IPS-15b (cell line): ENCODE data around the gene PJA2.
"Not testable (repeated sequence)": the region's sequence is repeated elsewhere in the genome, so short reads cannot be mapped to it uniquely, and the experiment has no call there.

Experiments used
- H3K27me3 ChIP-seq: one replicate; pipeline ENCODE4 v1.6.1; 2013; ENCODE audit warnings: low read length; ENCODE audit not compliant: control insufficient read depth, insufficient read depth
- H3K36me3 ChIP-seq: one replicate; pipeline ENCODE4 v1.6.1; 2013; ENCODE audit warnings: low read length; ENCODE audit not compliant: control insufficient read depth, insufficient read depth
- H3K4me1 ChIP-seq: one replicate; pipeline ENCODE4 v1.6.1; 2013; ENCODE audit warnings: mild to moderate bottlenecking, low read length; ENCODE audit not compliant: control insufficient read depth, insufficient read depth
- H3K4me3 ChIP-seq: one replicate; pipeline ENCODE4 v1.5.1; 2013; ENCODE audit warnings: low read depth, low read length
- H3K9ac ChIP-seq: one replicate; pipeline ENCODE4 v1.6.1; 2013; ENCODE audit warnings: low read depth, mild to moderate bottlenecking, low read length
- H3K9me3 ChIP-seq: one replicate; pipeline ENCODE4 v1.6.1; 2013; ENCODE audit warnings: mild to moderate bottlenecking, low read length; ENCODE audit not compliant: control insufficient read depth, insufficient read depth

The PJA2 gene

GRCh38 chr5:109421956-109422355 lies 12.2 kb upstream of the PJA2 start:
- Histone ChIP-seq H3K4me1 (no peaks in the 10 kb centered on the region), H3K9ac (no peak overlapping the region), H3K4me3 (no peak overlapping the region), H3K9me3 (no peaks in the 10 kb centered on the region), H3K27me3 (no peaks in the 10 kb centered on the region), H3K36me3 (no peaks in the 10 kb centered on the region)

GRCh38 chr5:109418712-109419352 lies 9.1 kb upstream of the PJA2 start:
- no peak overlapping the region for H3K4me3 ChIP-seq
- no peaks in the 10 kb centered on the region for H3K27me3 ChIP-seq
- no peaks in the 10 kb centered on the region for H3K9me3 ChIP-seq
- H3K36me3 ChIP-seq, result no peaks in the 10 kb centered on the region
- H3K9ac ChIP-seq, result no peak overlapping the region
- no peaks in the 10 kb centered on the region for H3K4me1 ChIP-seq

DNA sequence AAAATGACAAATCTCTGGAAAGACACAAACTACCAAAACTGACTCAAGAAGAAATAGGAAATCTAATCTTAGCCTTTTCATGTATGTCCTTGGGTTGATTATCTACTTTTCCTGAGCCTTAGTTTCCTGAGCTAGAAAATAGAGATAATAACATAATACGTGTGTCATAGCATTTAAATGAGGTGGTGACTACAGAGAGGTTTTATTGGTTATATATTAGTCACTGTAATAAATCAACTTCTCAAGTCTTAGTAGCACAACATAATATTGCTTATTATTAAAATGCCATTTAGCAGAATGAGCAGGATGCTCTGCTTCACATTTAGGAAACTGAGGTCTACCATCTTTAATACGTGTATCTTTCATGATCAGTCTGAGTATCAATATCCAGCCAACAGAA lies 7.1 kb upstream of the PJA2 start:
- Histone ChIP-seq H3K27me3 (no peaks in the 10 kb centered on the region), H3K9ac (no peak overlapping the region), H3K4me1 (peaks cover 9% of the 10 kb centered on the region), H3K4me3 (no peak overlapping the region), H3K36me3 (no peaks in the 10 kb centered on the region), H3K9me3 (no peaks in the 10 kb centered on the region)

GRCh38 chr5:109413921-109414461 lies 4.2 kb upstream of the PJA2 start:
- H3K27me3 ChIP-seq, H3K36me3 ChIP-seq, H3K9ac ChIP-seq, H3K9me3 ChIP-seq, H3K4me3 ChIP-seq: not testable (repeated sequence)
- H3K4me1 ChIP-seq, result peaks cover 13% of the 10 kb centered on the region

DNA sequence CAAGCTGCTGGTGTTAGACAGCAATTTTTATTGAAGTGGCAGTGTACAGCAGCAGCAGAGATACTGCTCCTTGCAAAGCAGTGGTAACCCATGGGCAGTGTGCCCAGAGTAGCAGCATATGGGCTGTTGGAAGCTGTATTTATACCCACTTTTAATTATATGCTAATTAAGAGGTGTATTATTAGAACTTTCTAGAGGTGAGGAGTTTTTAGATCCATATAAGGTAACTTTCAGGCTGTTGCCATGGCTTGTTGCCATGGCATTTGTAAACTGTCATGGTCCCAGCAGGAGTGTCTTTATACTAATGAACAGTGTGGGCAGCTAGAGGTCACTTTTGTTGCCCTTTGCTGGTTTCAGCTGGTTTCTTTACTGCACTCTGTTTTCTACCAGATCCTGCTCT lies 3.7 kb upstream of the PJA2 start:
- Histone ChIP-seq H3K9ac (no peak overlapping the region), H3K4me1 (peaks cover 13% of the 10 kb centered on the region), H3K27me3 (no peaks in the 10 kb centered on the region), H3K9me3 (no peaks in the 10 kb centered on the region), H3K36me3 (no peaks in the 10 kb centered on the region), H3K4me3 (no peak overlapping the region)

DNA sequence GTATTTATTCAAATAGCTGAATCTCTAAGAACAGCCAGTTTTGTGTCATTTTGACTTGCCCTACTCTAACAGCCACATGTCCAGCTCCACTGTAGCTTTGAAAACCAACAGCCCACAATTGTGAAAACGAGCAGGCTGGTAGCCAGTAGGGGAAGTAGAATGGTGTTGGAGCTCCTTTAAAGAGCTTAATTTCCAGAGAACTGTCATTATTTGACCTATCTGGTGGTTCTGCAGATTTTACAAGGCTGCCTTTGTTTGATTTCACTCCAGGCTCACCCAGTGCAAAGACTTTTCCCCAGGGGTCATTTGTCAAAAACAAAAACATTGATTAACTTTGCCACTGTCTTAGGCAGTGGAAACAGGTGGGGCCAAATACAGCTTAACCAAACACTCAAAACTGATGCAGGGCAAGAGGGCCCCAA lies 3.2 kb upstream of the PJA2 start:
- Histone ChIP-seq H3K4me3 (no peak overlapping the region), H3K4me1 (peaks cover 13% of the 10 kb centered on the region), H3K36me3 (no peaks in the 10 kb centered on the region), H3K27me3 (no peaks in the 10 kb centered on the region), H3K9ac (no peak overlapping the region), H3K9me3 (no peaks in the 10 kb centered on the region)

GRCh38 chr5:109411627-109412026 lies 1.9 kb upstream of the PJA2 start:
- Histone ChIP-seq H3K27me3 (no peaks in the 10 kb centered on the region), H3K9ac (no peak overlapping the region), H3K36me3 (no peaks in the 10 kb centered on the region), H3K4me1 (peaks cover 13% of the 10 kb centered on the region), H3K9me3 (no peaks in the 10 kb centered on the region), H3K4me3 (no peak overlapping the region)

- Histone ChIP-seq H3K9ac (peak overlapping the region; percentile 92), H3K36me3 (no peaks in the 10 kb centered on the region), H3K9me3 (no peaks in the 10 kb centered on the region), H3K27me3 (no peaks in the 10 kb centered on the region), H3K4me3 (peak overlapping the region; percentile 83), H3K4me1 (peaks cover 16% of the 10 kb centered on the region)
Observed at GRCh38 chr5:109411149-109411514, 1.4 kb upstream of the PJA2 start.

DNA sequence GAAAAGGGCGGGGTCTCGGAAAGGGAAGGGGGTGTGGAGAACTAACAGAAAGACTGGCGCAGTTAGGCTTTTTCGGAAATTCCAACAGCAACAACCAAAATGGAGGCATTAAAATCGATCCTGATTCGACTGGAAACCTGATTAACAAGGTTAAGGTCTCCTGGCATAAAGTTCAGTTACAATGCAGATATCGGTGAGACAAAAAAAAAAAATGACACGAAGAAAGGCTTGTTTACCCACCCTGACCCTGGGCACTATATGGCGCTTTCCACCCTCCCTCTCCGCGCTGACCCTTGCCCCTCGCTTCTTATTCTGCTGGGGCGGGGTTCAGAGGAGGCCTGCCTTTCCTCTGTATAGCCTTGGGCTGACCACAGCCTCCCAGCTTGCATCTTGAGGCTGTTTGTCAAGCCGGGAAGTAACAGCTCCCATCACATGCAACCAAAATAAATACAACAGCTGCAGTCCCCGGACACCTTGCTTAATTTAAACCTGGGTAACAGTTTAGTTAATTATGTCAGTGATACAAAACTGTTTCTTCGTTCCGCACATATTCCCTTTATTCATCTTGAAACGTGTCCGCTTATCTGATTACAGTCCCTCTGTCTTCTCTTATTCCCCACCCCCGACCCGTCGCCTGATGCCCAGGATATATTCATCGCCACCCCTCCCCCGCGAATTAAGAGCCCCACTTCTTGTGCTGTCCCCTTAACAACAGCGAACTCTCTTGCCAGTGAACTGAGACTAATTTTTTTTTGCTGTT lies 795 bp upstream of the PJA2 start:
- Histone ChIP-seq H3K36me3 (no peaks in the 10 kb centered on the region), H3K4me3 (peak overlapping the region; percentile 83), H3K27me3 (no peaks in the 10 kb centered on the region), H3K9me3 (no peaks in the 10 kb centered on the region), H3K4me1 (peaks cover 16% of the 10 kb centered on the region), H3K9ac (peak overlapping the region; percentile 92)

GRCh38 chr5:109408991-109409843 lies 557 bp downstream of the PJA2 start:
- Histone ChIP-seq H3K4me1 (peaks cover 16% of the 10 kb centered on the region), H3K9me3 (no peaks in the 10 kb centered on the region), H3K4me3 (peak overlapping the region; percentile 92), H3K27me3 (no peaks in the 10 kb centered on the region), H3K36me3 (no peaks in the 10 kb centered on the region), H3K9ac (peak overlapping the region; percentile 79)

DNA sequence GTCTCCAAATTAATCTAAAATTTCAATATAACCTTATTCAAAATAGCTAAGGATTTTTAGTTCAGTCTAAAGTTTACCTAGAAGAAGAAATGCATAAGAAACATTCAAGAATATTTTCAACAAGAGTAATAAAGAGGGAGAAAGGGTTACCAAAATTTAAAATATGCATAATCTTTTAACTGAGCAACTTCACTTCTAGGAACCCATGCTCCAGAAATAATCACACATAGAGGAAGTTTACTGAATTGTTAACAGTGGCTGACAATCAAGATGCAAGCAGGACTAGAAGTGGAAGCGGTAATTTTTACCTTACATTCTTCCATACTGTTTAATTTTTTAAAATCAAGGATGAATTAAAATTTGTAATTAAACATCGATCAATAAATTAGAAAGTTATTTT lies 1.9 kb downstream of the PJA2 start:
- H3K9ac ChIP-seq, result no peak overlapping the region
- no peaks in the 10 kb centered on the region for H3K9me3 ChIP-seq
- peaks cover 11% of the 10 kb centered on the region for H3K4me1 ChIP-seq
- H3K36me3 ChIP-seq, result no peaks in the 10 kb centered on the region
- H3K27me3 ChIP-seq, result no peaks in the 10 kb centered on the region
- peak overlapping the region; percentile 92 for H3K4me3 ChIP-seq
